MM.1S (cell line): ENCODE data around the gene RELN.

Experiments
- CTCF ChIP-seq: fragments of 300-600 bp; sonication (generic); IDR thresholded peaks from 2 replicates; pipeline ENCODE4 v1.5.1; 2016; ENCODE audit warnings: antibody characterized with exemption, low read length, mixed read lengths
- EZH2 ChIP-seq: fragments of 300-600 bp; sonication (generic); optimal IDR thresholded peaks from 2 replicates; pipeline ENCODE3; 2017; ENCODE audit warnings: low read depth, mild to moderate bottlenecking, antibody characterized with exemption, low read length, mixed read lengths
- EZH2phosphoT487 ChIP-seq: fragments of 300-600 bp; sonication (generic); IDR thresholded peaks from 2 replicates; pipeline ENCODE4 v1.6.1; 2018; ENCODE audit warnings: antibody characterized with exemption, low read length

- TF ChIP-seq CTCF (no peak), EZH2phosphoT487 (no peak), EZH2 (no peak)
These were observed 441.8 kb downstream of the RELN start for GRCh38 chr7:103547451-103548284.
